Endothelial cell of umbilical vein (primary cell): ENCODE data around the gene SLC23A3. TPM values are rescaled to one million over a fixed set of nuclear protein-coding genes. Genes with fewer than 3 reads are reported as not detected.

Experiments
- BruUV-seq: library from RNA; stranded (reverse); fragments of 400-500 nt; replicated peaks from 2 replicates; lab custom pipeline; 2021; lab: Mats Ljungman, UMichigan
- CTCF ChIA-PET: fragments of 300-600, 350-600 bp; sonication (Branson Sonifier 250); formaldehyde crosslinking; loops from one replicate; lab custom pipeline; 2021; ENCODE audit warnings: antibody characterized with exemption, inconsistent platforms; lab: Charles Lee
- POLR2A ChIA-PET: fragments of 300-600, 350-600 bp; sonication (Branson Sonifier 250); formaldehyde crosslinking; loops from one replicate; lab custom pipeline; 2021; ENCODE audit warnings: antibody characterized with exemption, inconsistent platforms; lab: Charles Lee
- DNase-seq: peaks from one replicate; pipeline ENCODE4 v3.0.0-alpha.2; 2011; ENCODE audit warnings: low read depth, low spot score
- FAIRE-seq: peaks from 2 replicates; lab custom pipeline; 2011; peaks lifted over from hg19 to GRCh38; lab: Jason Lieb, UNC
- H2AFZ ChIP-seq: 2 replicates; pipeline ENCODE4 v1.6.0; 2012; ENCODE audit warnings: low read depth, low read length, control low read depth, inconsistent platforms
- H3K27ac ChIP-seq: 2 replicates; pipeline ENCODE4 v1.5.1; 2011; ENCODE audit warnings: low read depth, mild to moderate bottlenecking, control low read depth, low read length, moderate library complexity; ENCODE audit not compliant: insufficient read depth
- H3K27me3 ChIP-seq, 2 experiments: 2 replicates each; pipeline versions ENCODE4 v1.6.0 to v1.6.1; 2011; ENCODE audit warnings: low read length in 2 of 2, mixed read lengths in 1 of 2; ENCODE audit not compliant: control insufficient read depth in 2 of 2, insufficient read depth in 2 of 2
- H3K36me3 ChIP-seq, 2 experiments: 2 replicates in 1 of 2; 3 replicates in 1 of 2; pipeline ENCODE4 v1.5.1; 2011; ENCODE audit warnings: low read length in 2 of 2, mild to moderate bottlenecking in 1 of 2, moderate library complexity in 1 of 2; ENCODE audit not compliant: control insufficient read depth in 2 of 2, insufficient read depth in 2 of 2; ENCODE audit errors: extremely low read depth in 1 of 2
- H3K4me1 ChIP-seq: 3 replicates; pipeline ENCODE4 v1.5.1; 2011; ENCODE audit warnings: mild to moderate bottlenecking, low read length; ENCODE audit not compliant: control insufficient read depth, insufficient read depth; ENCODE audit errors: extremely low read depth
- H3K4me2 ChIP-seq: 2 replicates; pipeline ENCODE4 v1.6.1; 2011; ENCODE audit warnings: low read length, control low read depth, mixed read lengths; ENCODE audit not compliant: insufficient read depth
- H3K4me3 ChIP-seq, 3 experiments: fragments of 200-600 bp in 1 of 3; sonication (generic), shearing (Covaris generic) in 1 of 3; replicated peaks in 1 of 3; 2 replicates each; pipeline ENCODE4 v1.5.1; 2011 to 2016; ENCODE audit warnings: control low read depth in 3 of 3, low read length in 3 of 3, mild to moderate bottlenecking in 2 of 3, inconsistent platforms in 1 of 3, low read depth in 1 of 3, moderate library complexity in 1 of 3; ENCODE audit not compliant: insufficient read depth in 1 of 3
- H3K79me2 ChIP-seq: 2 replicates; pipeline ENCODE4 v1.6.0; 2012; ENCODE audit warnings: low read length, inconsistent platforms; ENCODE audit not compliant: control insufficient read depth, insufficient read depth
- H3K9ac ChIP-seq: replicated peaks from 2 replicates; pipeline ENCODE3; 2011; ENCODE audit warnings: low read length, control low read depth; ENCODE audit not compliant: insufficient read depth; ENCODE audit errors: extremely low read depth
- H3K9me1 ChIP-seq: replicated peaks from 3 replicates; pipeline ENCODE4 v1.6.0; 2011; ENCODE audit warnings: mild to moderate bottlenecking, low read length; ENCODE audit not compliant: control insufficient read depth, insufficient read depth; ENCODE audit errors: extremely low read depth
- H3K9me3 ChIP-seq: replicated peaks from 2 replicates; pipeline ENCODE4 v1.5.1; 2012; ENCODE audit warnings: low read length, inconsistent platforms; ENCODE audit not compliant: control insufficient read depth, insufficient read depth
- H4K20me1 ChIP-seq: replicated peaks from 2 replicates; pipeline ENCODE3; 2011; ENCODE audit warnings: mild to moderate bottlenecking, low read length; ENCODE audit not compliant: control insufficient read depth, insufficient read depth; ENCODE audit errors: extremely low read depth
- EZH2 ChIP-seq: IDR thresholded peaks from 2 replicates; pipeline ENCODE4 v1.6.1; 2012; ENCODE audit warnings: borderline replicate concordance, low read depth, mild to moderate bottlenecking, moderate library complexity, low read length, inconsistent platforms; ENCODE audit not compliant: severe bottlenecking
- FOS ChIP-seq: IDR thresholded peaks from 2 replicates; pipeline ENCODE4 v1.6.1; 2011; ENCODE audit warnings: mild to moderate bottlenecking, low read length, moderate library complexity, borderline replicate concordance; ENCODE audit not compliant: insufficient read depth
- GATA2 ChIP-seq: IDR thresholded peaks from 2 replicates; pipeline ENCODE4 v1.7.0; 2011; ENCODE audit warnings: low read depth, mild to moderate bottlenecking, moderate library complexity, mixed read lengths, low read length; ENCODE audit not compliant: insufficient read length, insufficient read depth
- JUN ChIP-seq: IDR thresholded peaks from 2 replicates; pipeline ENCODE4 v1.6.1; 2011; ENCODE audit warnings: borderline replicate concordance, low read depth; ENCODE audit not compliant: insufficient read length, insufficient read depth
- MYC ChIP-seq: IDR thresholded peaks from one replicate; pipeline ENCODE4 v1.6.1; 2011; ENCODE audit warnings: mild to moderate bottlenecking, low read depth, low read length
- POLR2A ChIP-seq: IDR thresholded peaks from 2 replicates; pipeline ENCODE4 v1.6.1; 2012; ENCODE audit warnings: low read depth, mild to moderate bottlenecking, control low read depth, low read length
- dilution Hi-C: fragments of 300-500 bp; cut with MboI; formaldehyde crosslinking; loops from one replicate; pipeline ENCODE4 v1.15.0; 2019; ENCODE audit warnings: low sequenced_read_pairs; ENCODE audit not compliant: extremely low pct_ligation_motif_present
- intact Hi-C: fragments of 100-400 bp; cut with micrococcal nuclease; formaldehyde crosslinking; loops from one replicate; pipeline ENCODE4 v1.10.0; 2022
- polyA plus RNA-seq, 4 experiments: library from polyadenylated mRNA; depleted of rRNA in 3 of 4; stranded (reverse) in 3 of 4; unstranded in 1 of 4; fragments of >200 nt; gene quantifications; 2 replicates each; pipeline versions ENCODE4 v1.2.1 to v1.2.3, GENCODE V29; 2011 to 2012; ENCODE audit warnings: missing spikeins in 1 of 4
- total RNA-seq: library from RNA; stranded (reverse); gene quantifications from 2 replicates; pipeline ENCODE4 v1.2.3, GENCODE V29; 2021
- TF ChIP-seq, protein P1 (sequence below), 2 donors: IDR thresholded peaks; 1 replicate in 1 of 2; 2 replicates in 1 of 2; pipeline ENCODE4 v1.5.1; 2011; ENCODE audit warnings: low read length in 2 of 2, mild to moderate bottlenecking in 2 of 2, moderate library complexity in 2 of 2, control low read depth in 1 of 2, inconsistent platforms in 1 of 2, low read depth in 1 of 2; ENCODE audit not compliant: insufficient read depth in 1 of 2; ENCODE audit errors: extremely low read depth in 1 of 2

SLC23A3 gene
- total and polyA plus RNA-seq, 2 donors (not counting 3 experiments of a cell fraction or from before 2014, with no cell fraction given) = 2.7 to 7.1 TPM

DNA sequence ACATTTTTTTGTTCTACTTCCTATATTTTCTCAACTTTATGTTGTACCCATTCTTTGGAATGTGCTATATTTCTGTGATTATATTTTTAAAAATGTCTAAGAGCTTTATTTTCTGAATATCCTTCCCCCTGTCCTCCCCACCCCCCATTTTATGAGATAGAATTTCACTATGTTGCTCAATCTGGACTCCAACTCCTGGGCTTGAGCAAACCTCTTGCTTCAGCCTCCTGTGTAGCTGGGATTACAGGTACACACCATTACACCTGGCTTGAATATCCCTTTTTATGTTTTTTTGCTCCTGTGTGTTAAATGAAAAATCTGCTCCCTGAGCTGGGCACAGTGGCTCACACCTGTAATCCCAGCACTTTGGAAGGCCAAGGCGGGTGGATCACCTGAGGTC, 27.6 kb upstream of the SLC23A3 start:
- BruUV-seq = no TSS peak
- FAIRE-seq (no peak), DNase-seq (no peak)
- no peaks in the 10 kb centered on the region for H4K20me1 ChIP-seq
- no peak overlapping the region for H3K27ac ChIP-seq
- H3K4me1 ChIP-seq = no peaks in the 10 kb centered on the region
- no peaks in the 10 kb centered on the region for H3K79me2 ChIP-seq
- no peak overlapping the region for H2AFZ ChIP-seq
- H3K27me3 ChIP-seq = peaks cover 2 to 5% of the 10 kb centered on the region in 2 experiments
- H3K9ac ChIP-seq = no peak overlapping the region
- no peak overlapping the region for H3K4me3 ChIP-seq
- POLR2A ChIA-PET = no interaction called here
- H3K9me1 ChIP-seq = no peaks in the 10 kb centered on the region
- intact Hi-C loops (no loop called here), dilution Hi-C loops (no loop called here)
- H3K36me3 ChIP-seq = no peaks in the 10 kb centered on the region
- TF ChIP-seq EZH2 = no peak
- TF ChIP-seq FOS = no peak
- TF ChIP-seq MYC = no peak
- TF ChIP-seq POLR2A = no peak
- TF ChIP-seq, protein P1, sequence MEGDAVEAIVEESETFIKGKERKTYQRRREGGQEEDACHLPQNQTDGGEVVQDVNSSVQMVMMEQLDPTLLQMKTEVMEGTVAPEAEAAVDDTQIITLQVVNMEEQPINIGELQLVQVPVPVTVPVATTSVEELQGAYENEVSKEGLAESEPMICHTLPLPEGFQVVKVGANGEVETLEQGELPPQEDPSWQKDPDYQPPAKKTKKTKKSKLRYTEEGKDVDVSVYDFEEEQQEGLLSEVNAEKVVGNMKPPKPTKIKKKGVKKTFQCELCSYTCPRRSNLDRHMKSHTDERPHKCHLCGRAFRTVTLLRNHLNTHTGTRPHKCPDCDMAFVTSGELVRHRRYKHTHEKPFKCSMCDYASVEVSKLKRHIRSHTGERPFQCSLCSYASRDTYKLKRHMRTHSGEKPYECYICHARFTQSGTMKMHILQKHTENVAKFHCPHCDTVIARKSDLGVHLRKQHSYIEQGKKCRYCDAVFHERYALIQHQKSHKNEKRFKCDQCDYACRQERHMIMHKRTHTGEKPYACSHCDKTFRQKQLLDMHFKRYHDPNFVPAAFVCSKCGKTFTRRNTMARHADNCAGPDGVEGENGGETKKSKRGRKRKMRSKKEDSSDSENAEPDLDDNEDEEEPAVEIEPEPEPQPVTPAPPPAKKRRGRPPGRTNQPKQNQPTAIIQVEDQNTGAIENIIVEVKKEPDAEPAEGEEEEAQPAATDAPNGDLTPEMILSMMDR (IDR thresholded peaks at IDR 0.05; ENCODE audit: extremely low read depth in 1 of 2, insufficient read depth in 1 of 2, low read depth in 1 of 2, low read length in 2 of 2) = no peak
- TF ChIP-seq GATA2 = no peak
- no peak for TF ChIP-seq JUN
- H3K9me3 ChIP-seq = no peaks in the 10 kb centered on the region
- no peak overlapping the region for H3K4me2 ChIP-seq
- CTCF ChIA-PET = interaction anchor here (1.1 to 1.7 kb wide), 3 partner anchors 9 to 168 kb away, joined by 3 to 6 read pairs (median 3); no protein-coding TSS in a partner anchor
